ENCODE measurements around the gene RFX4.

- no peak for TF ChIP-seq EZH2 (IDR thresholded peaks at IDR 0.05; ENCODE audit: borderline replicate concordance, low read length)
- TF ChIP-seq CTCF (conservative IDR thresholded peaks at IDR 0.05 in 1 of 2, IDR thresholded peaks at IDR 0.05 in 1 of 2; ENCODE audit: extremely low read depth in 1 of 2, insufficient read depth in 1 of 2, low read depth in 1 of 2, low read length in 2 of 2), result no peak
These were observed 197.3 kb downstream of the RFX4 start for GRCh38 chr12:106780010-106780631.

All from mammary epithelial cell (primary cell).